NB4 (cell line): ENCODE measurements around the gene SIRPA.
A peak's percentile ranks its signal among the peaks of the same experiment; 100 is the strongest.

Source experiments
- DNase-seq: peaks from one replicate; pipeline ENCODE4 v3.0.0; 2010; ENCODE audit warnings: low read depth
- H3K4me3 ChIP-seq: one replicate; pipeline ENCODE4 v1.5.1; 2011; ENCODE audit warnings: mild to moderate bottlenecking, low read depth, low read length, moderate library complexity
- CTCF ChIP-seq: IDR thresholded peaks from one replicate; pipeline ENCODE4 v1.5.1; 2012; ENCODE audit warnings: low read depth, low read length
- MAX ChIP-seq: IDR thresholded peaks from 2 replicates; pipeline ENCODE4 v1.6.1; 2011; ENCODE audit warnings: low read depth, low read length
- MYC ChIP-seq: IDR thresholded peaks from 2 replicates; pipeline ENCODE4 v1.6.1; 2011; ENCODE audit warnings: low read depth, low read length
- POLR2A ChIP-seq: IDR thresholded peaks from 2 replicates; pipeline ENCODE4 v1.6.1; 2011; ENCODE audit warnings: mild to moderate bottlenecking; ENCODE audit not compliant: insufficient read length; ENCODE audit errors: extremely low read depth

The SIRPA gene

DNA sequence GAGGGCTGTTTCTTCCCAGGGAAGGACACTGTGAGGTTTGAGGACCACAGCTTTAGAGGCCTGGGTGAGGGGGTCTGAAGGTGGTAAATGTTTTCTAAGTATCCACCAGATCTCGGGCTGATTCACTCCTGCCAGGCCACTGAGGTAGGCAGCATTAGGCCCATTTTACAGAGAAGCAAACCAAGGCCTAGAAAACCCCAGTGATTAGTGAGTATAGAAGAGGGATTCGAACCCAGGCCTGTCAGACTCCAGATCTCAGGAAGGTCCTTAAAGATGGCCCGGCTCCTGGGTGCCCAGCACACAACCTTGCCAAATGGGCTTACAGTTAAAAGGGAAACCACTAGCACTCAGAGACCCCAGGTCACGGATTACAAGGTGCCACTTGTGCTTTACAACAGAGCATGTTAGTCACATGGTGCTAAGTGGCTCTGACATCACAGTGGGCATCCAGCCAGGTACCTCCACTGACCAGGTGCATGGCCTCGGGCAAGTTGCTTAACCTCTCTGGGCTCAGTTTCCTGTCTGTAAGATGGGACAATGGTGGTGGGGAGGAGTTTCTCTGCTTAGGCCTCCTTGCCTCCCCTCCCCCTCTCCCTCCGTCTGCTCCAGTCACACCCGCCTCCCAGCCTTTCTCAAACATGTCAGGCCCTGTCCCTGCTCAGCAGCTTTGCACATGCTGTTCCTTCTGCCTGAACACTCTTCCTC lies 18.8 kb upstream of the SIRPA start:
- no peak overlapping the region for H3K4me3 ChIP-seq
- TF ChIP-seq POLR2A: no peak
- TF ChIP-seq MAX: no peak
- TF ChIP-seq CTCF: no peak
- TF ChIP-seq MYC: no peak
- DNase-seq: no peak

GRCh38 chr20:1876975-1877608 lies 18.1 kb upstream of the SIRPA start:
- no peak overlapping the region for H3K4me3 ChIP-seq
- peak; percentile 67 for DNase-seq
- TF ChIP-seq POLR2A: no peak
- TF ChIP-seq MYC: no peak
- TF ChIP-seq MAX: no peak
- TF ChIP-seq CTCF: no peak

GRCh38 chr20:1877609-1878200 lies 17.5 kb upstream of the SIRPA start:
- DNase-seq: no peak
- no peak overlapping the region for H3K4me3 ChIP-seq
- no peak for TF ChIP-seq CTCF
- no peak for TF ChIP-seq MAX
- no peak for TF ChIP-seq MYC
- no peak for TF ChIP-seq POLR2A

DNA sequence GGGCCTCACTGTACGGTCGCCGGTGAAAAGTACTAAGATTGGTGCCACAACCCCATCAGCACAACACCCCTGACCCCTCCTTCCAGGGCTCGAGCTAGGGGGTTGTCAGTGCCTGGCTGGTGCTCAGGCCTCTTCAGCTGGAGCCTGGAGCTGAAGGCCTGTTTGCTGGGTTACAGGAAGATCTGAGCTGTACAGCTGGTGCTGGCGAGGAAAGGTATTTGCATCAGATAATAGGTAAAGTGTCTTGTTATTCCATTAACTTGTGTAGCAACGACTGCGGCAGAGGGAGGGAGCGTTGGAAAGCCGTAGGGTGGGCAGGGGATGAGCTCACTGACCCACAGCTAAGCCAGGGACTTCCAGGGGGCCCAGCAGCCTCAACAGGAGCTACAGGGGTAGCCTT lies 15.8 kb upstream of the SIRPA start:
- TF ChIP-seq CTCF (no peak), POLR2A (no peak), MYC (no peak), MAX (no peak)
- DNase-seq: no peak
- no peak overlapping the region for H3K4me3 ChIP-seq

- DNase-seq: no peak
- no peak overlapping the region for H3K4me3 ChIP-seq
Observed at GRCh38 chr20:1879934-1880333, 15.3 kb upstream of the SIRPA start.

More at GRCh38 chr20:1879934-1880333, 15.3 kb upstream of the SIRPA start:
- TF ChIP-seq MAX: no peak
